ACC112 (cell line): Measurements from ENCODE around the gene STK10.

Experiments
- H2AFZ ChIP-seq: fragments of 200-600 bp; sonication (generic); one replicate; pipeline ENCODE4 v1.6.0; 2017; ENCODE audit warnings: antibody characterized with exemption, low read length; ENCODE audit not compliant: unreplicated experiment
- H3K27ac ChIP-seq: fragments of 200-600 bp; sonication (generic); 2 replicates; pipeline ENCODE4 v1.5.1; 2014; ENCODE audit warnings: low read depth, mild to moderate bottlenecking, antibody characterized with exemption, low read length, moderate library complexity
- H3K27me3 ChIP-seq: fragments of 200-600 bp; sonication (generic); 2 replicates; pipeline ENCODE4 v1.6.1; 2014; ENCODE audit warnings: mild to moderate bottlenecking, antibody characterized with exemption, low read length, moderate library complexity, mixed read lengths; ENCODE audit not compliant: insufficient read depth
- H3K36me3 ChIP-seq: fragments of 200-600 bp; sonication (generic); 2 replicates; pipeline ENCODE4 v1.6.1; 2016; ENCODE audit warnings: mild to moderate bottlenecking, antibody characterized with exemption, low read length, moderate library complexity, mixed read lengths; ENCODE audit not compliant: insufficient read depth
- H3K4me1 ChIP-seq: fragments of 200-600 bp; sonication (generic); one replicate; pipeline ENCODE4 v1.6.1; 2016; ENCODE audit warnings: low read length, mixed read lengths; ENCODE audit not compliant: insufficient read depth, unreplicated experiment, control insufficient read depth
- H3K4me3 ChIP-seq: fragments of 200-600 bp; sonication (generic); 2 replicates; pipeline ENCODE4 v1.5.1; 2014; ENCODE audit warnings: mild to moderate bottlenecking, low read depth, low read length
- H3K79me2 ChIP-seq: fragments of 200-600 bp; sonication (generic); one replicate; pipeline ENCODE4 v1.6.0; 2016; ENCODE audit warnings: low read length; ENCODE audit not compliant: control insufficient read depth, unreplicated experiment, insufficient read depth

The STK10 gene

DNA sequence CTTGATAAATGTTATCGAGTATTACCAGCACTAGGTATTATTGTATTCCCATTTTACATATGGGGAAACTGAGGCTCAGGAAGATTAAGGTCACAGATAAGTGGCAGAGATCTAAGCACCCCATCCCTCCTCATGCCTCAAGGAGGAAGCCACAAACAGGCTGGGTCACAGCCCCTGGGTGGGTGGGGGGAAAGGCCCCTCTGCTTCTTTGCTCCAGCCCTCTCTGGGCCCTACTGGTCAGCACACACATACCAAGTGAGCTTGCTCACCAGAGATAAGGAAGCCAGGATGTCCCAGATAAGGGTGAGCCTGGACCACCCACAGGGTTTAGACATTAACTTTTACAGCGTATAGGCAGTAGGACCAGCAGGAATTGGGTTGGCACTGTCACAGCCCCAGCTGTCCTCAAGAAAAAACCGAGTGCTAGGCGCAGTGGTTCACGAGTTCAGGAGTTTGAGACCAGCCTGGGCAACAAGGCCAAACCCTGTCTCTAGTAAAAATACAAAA, 45.3 kb downstream of the STK10 start:
- Histone ChIP-seq H3K27ac (no peak overlapping the region), H3K27me3 (no peaks in the 10 kb centered on the region), H3K36me3 (no peaks in the 10 kb centered on the region), H3K4me1 (peaks cover 3% of the 10 kb centered on the region), H3K79me2 (peaks cover 20% of the 10 kb centered on the region), H2AFZ (no peak overlapping the region), H3K4me3 (no peak overlapping the region)

DNA sequence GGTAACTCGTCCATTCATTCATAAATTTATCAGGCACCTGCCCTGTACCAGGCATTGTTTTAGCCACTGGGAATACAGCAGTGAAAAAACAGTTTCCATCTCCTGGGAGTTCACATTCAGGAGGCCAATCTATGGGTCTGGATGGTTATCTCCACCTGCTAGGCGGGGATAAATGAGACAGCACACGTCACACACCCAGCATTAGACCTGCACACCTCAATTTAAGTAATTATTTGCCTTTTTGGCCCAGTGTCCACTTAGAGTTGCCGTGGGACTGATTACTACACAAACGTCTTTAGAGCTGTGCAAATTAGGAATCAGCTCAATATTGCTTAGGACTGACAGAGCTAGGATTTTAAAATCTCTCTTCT, 46.1 kb downstream of the STK10 start:
- Histone ChIP-seq H3K27ac (no peak overlapping the region), H3K4me3 (no peak overlapping the region), H3K79me2 (peaks cover 23% of the 10 kb centered on the region), H2AFZ (no peak overlapping the region), H3K4me1 (peaks cover 3% of the 10 kb centered on the region), H3K36me3 (no peaks in the 10 kb centered on the region), H3K27me3 (no peaks in the 10 kb centered on the region)

DNA sequence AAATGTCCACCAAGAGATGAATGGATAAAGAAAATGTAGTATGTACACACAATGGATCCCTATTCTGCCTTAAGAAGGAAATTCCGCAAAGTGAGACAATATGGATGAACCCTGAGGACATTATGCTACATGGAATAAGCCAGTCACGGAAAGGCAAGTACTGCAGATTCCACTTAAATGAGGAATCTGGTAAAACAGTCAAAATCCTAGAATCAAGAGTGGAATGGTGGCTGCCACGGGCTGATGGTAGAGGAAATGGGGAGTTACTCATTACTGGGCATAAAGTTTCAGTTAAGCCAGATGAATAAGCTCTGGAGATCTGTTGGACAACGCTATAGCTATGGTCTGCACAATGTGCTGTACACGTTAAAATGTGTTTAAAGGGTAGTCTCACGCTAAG, 47.2 kb downstream of the STK10 start:
- no peaks in the 10 kb centered on the region for H3K27me3 ChIP-seq
- H3K79me2 ChIP-seq, result peaks cover 23% of the 10 kb centered on the region
- H2AFZ ChIP-seq, result no peak overlapping the region
- H3K4me3 ChIP-seq, result no peak overlapping the region
- no peaks in the 10 kb centered on the region for H3K36me3 ChIP-seq
- no peak overlapping the region for H3K27ac ChIP-seq
- H3K4me1 ChIP-seq, result peaks cover 3% of the 10 kb centered on the region

GRCh38 chr5:172140120-172140519, 47.9 kb downstream of the STK10 start:
- H3K27me3 ChIP-seq, result no peaks in the 10 kb centered on the region
- peaks cover 3% of the 10 kb centered on the region for H3K4me1 ChIP-seq
- no peaks in the 10 kb centered on the region for H3K36me3 ChIP-seq
- no peak overlapping the region for H2AFZ ChIP-seq
- H3K79me2 ChIP-seq, result peaks cover 26% of the 10 kb centered on the region
- H3K27ac ChIP-seq, result no peak overlapping the region
- H3K4me3 ChIP-seq, result no peak overlapping the region

- no peak overlapping the region for H3K4me3 ChIP-seq
- H3K27me3 ChIP-seq, result no peaks in the 10 kb centered on the region
- H2AFZ ChIP-seq, result no peak overlapping the region
- H3K79me2 ChIP-seq, result peaks cover 11% of the 10 kb centered on the region
- peaks cover 18% of the 10 kb centered on the region for H3K4me1 ChIP-seq
- no peaks in the 10 kb centered on the region; the same call in 1 of the 2 replicates for H3K36me3 ChIP-seq
- H3K27ac ChIP-seq, result no peak overlapping the region
These were observed 51.0 kb downstream of the STK10 start for GRCh38 chr5:172137046-172137445.

GRCh38 chr5:172133359-172134029, 54.5 kb downstream of the STK10 start:
- peaks cover 11% of the 10 kb centered on the region for H3K79me2 ChIP-seq

GRCh38 chr5:172131690-172132089, 56.3 kb downstream of the STK10 start:
- Histone ChIP-seq H3K4me3 (no peak overlapping the region), H3K27ac (no peak overlapping the region), H3K36me3 (peaks cover 3% of the 10 kb centered on the region), H3K79me2 (peaks cover 9% of the 10 kb centered on the region), H3K27me3 (no peaks in the 10 kb centered on the region), H3K4me1 (peaks cover 15% of the 10 kb centered on the region), H2AFZ (no peak overlapping the region)

More at GRCh38 chr5:172133359-172134029, 54.5 kb downstream of the STK10 start:
- peaks cover 15% of the 10 kb centered on the region for H3K4me1 ChIP-seq
- no peak overlapping the region for H2AFZ ChIP-seq
- no peaks in the 10 kb centered on the region for H3K27me3 ChIP-seq
- peak overlapping the region; percentile 78 for H3K27ac ChIP-seq
- no peaks in the 10 kb centered on the region; the same call in 1 of the 2 replicates for H3K36me3 ChIP-seq
- H3K4me3 ChIP-seq, result no peak overlapping the region

GRCh38 chr5:172129256-172129910, 58.6 kb downstream of the STK10 start:
- Histone ChIP-seq H3K27me3 (no peaks in the 10 kb centered on the region), H3K4me3 (no peak overlapping the region), H3K36me3 (peaks cover 12% of the 10 kb centered on the region), H3K27ac (no peak overlapping the region), H2AFZ (no peak overlapping the region), H3K4me1 (peaks cover 15% of the 10 kb centered on the region), H3K79me2 (peaks cover 6% of the 10 kb centered on the region)

DNA sequence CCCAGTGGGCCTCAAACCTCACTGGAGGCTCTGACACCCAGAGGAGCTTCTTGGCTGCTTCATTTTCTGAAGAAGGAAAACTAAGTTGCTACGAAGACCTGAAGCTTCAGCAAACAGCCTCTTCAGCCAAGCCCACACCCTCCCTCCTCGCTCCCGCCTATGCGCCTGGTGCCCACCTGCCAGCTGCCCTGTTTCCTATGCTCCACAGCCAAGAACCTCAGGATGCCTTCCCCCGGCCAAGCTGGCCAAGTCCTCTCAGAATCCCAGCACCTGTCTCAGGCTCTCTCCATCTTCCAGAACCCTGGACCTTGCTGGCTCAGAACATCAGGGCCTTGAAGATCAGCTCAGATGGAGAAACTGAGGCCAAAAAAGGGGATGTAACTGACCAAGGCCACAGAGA, 60.4 kb downstream of the STK10 start:
- no peak overlapping the region for H2AFZ ChIP-seq
- peaks cover 3% of the 10 kb centered on the region for H3K79me2 ChIP-seq
- peaks cover 7% of the 10 kb centered on the region for H3K4me1 ChIP-seq
- H3K27me3 ChIP-seq, result no peaks in the 10 kb centered on the region
- H3K27ac ChIP-seq, result no peak overlapping the region
- H3K36me3 ChIP-seq, result peaks cover 14% of the 10 kb centered on the region
- no peak overlapping the region for H3K4me3 ChIP-seq

GRCh38 chr5:172123269-172123692, 64.7 kb downstream of the STK10 start:
- no peak overlapping the region for H3K27ac ChIP-seq
- no peaks in the 10 kb centered on the region for H3K27me3 ChIP-seq
- peaks cover 14% of the 10 kb centered on the region for H3K36me3 ChIP-seq
- H2AFZ ChIP-seq, result no peak overlapping the region
- no peaks in the 10 kb centered on the region for H3K79me2 ChIP-seq
- peaks cover 7% of the 10 kb centered on the region for H3K4me1 ChIP-seq
- no peak overlapping the region for H3K4me3 ChIP-seq
